Breast epithelium (tissue), 4 donors: ENCODE measurements around the gene DGCR8. TPM values are rescaled to one million over a fixed set of nuclear protein-coding genes. Genes with fewer than 3 reads are reported as not detected.

Experiments
- DNase-seq, 2 donors: peaks; one replicate each; pipeline ENCODE4 v3.0.0-alpha.2; 2019; ENCODE audit warnings: low spot score in 2 of 2
- H3K27ac ChIP-seq, 2 donors: fragments of 200-600 bp; sonication (generic) in 1 of 2; one replicate each; pipeline ENCODE4 v1.5.1; 2016 to 2019; ENCODE audit warnings: mild to moderate bottlenecking in 1 of 2
- H3K27me3 ChIP-seq, 2 donors: fragments of 200-600 bp; sonication (generic) in 1 of 2; one replicate each; pipeline versions ENCODE4 v1.5.1 to v1.6.0; 2017 to 2019; ENCODE audit warnings: control low read depth in 1 of 2, mild to moderate bottlenecking in 1 of 2
- H3K36me3 ChIP-seq: fragments of 200-600 bp; one replicate; pipeline ENCODE4 v1.5.1; 2019
- H3K4me1 ChIP-seq, 2 donors: fragments of 200-600 bp; sonication (generic); one replicate each; pipeline ENCODE4 v1.5.1; 2016 to 2019; ENCODE audit warnings: control low read depth in 1 of 2
- H3K4me3 ChIP-seq, 3 donors: fragments of 200-600 bp; sonication (generic); 1 replicate in 2 of 3; 2 replicates in 1 of 3; pipeline ENCODE4 v1.5.1; 2016 to 2019; ENCODE audit warnings: mild to moderate bottlenecking in 3 of 3, moderate library complexity in 2 of 3
- H3K9me3 ChIP-seq, 2 donors: fragments of 200-600 bp; sonication (generic) in 1 of 2; one replicate each; pipeline ENCODE4 v1.5.1; 2016 to 2019; ENCODE audit warnings: control low read depth in 1 of 2
- CTCF ChIP-seq, 3 donors: fragments of 450-650 bp; IDR thresholded peaks; one replicate each; pipeline ENCODE4 v1.5.1; 2016 to 2017; ENCODE audit warnings: antibody characterized with exemption in 3 of 3, mild to moderate bottlenecking in 3 of 3, moderate library complexity in 3 of 3
- POLR2A ChIP-seq: fragments of 450-650 bp; IDR thresholded peaks from one replicate; pipeline ENCODE4 v1.6.1; 2016; ENCODE audit warnings: antibody characterized with exemption, mild to moderate bottlenecking, moderate library complexity
- POLR2AphosphoS5 ChIP-seq, 3 donors: sonication (generic); formaldehyde crosslinking; IDR thresholded peaks; one replicate each; pipeline ENCODE4 v1.6.1; 2017; ENCODE audit warnings: antibody characterized with exemption in 3 of 3
- intact Hi-C: fragments of 100-400 bp; cut with DNase I; formaldehyde crosslinking; loops from one replicate; pipeline ENCODE4 v1.15.1; 2023; ENCODE audit warnings: low total_unique reads
- total RNA-seq, 3 donors: library from RNA; depleted of rRNA; stranded (reverse); fragments of >200 nt; gene quantifications; one replicate each; pipeline ENCODE4 v1.1.0, GENCODE V29; 2016

The DGCR8 gene
- 10 to 100 TPM; 18.4 to 34.7 (median 29.0) TPM for total RNA-seq

GRCh38 chr22:20079745-20080444 lies at the start of gene DGCR8:
DGCR8 (plus strand) TSS chr22:20080241; CDS start chr22:20085964, 5,723 bp downstream.
- Histone ChIP-seq H3K36me3 (no peaks in the 10 kb centered on the region), H3K4me1 (peaks cover 4 to 9% of the 10 kb centered on the region in 2 donors), H3K27ac (peak within 1 kb of the TSS; percentile 90 to 96), H3K4me3 (peak within 1 kb of the TSS; percentile 72 to 84 (median 81)), H3K9me3 (no peaks in the 10 kb centered on the region), H3K27me3 (no peaks in the 10 kb centered on the region)
- peak; percentile 90 to 92 for DNase-seq
- no peak for TF ChIP-seq CTCF (IDR thresholded peaks at IDR 0.05)
- peak; percentile 66 to 83 (median 77) for TF ChIP-seq POLR2AphosphoS5 (IDR thresholded peaks at IDR 0.05)
- intact Hi-C loops, result no loop called here

GRCh38 chr22:20031732-20032406 lies 48.2 kb upstream of the DGCR8 start:
- H3K4me3 ChIP-seq, result no peak overlapping the region

GRCh38 chr22:20032407-20032991 lies 47.5 kb upstream of the DGCR8 start:
- DNase-seq, result no peak
- Histone ChIP-seq H3K36me3 (no peaks in the 10 kb centered on the region), H3K9me3 (no peaks in the 10 kb centered on the region), H3K27me3 (no peaks in the 10 kb centered on the region), H3K27ac (no peak overlapping the region), H3K4me1 (peaks cover 0 to 6% of the 10 kb centered on the region in 2 donors), H3K4me3 (no peak overlapping the region)
- intact Hi-C loops, result no loop called here
- TF ChIP-seq CTCF (IDR thresholded peaks at IDR 0.05) (no peak), POLR2AphosphoS5 (IDR thresholded peaks at IDR 0.05) (no peak), POLR2A (no peak)

More at GRCh38 chr22:20031732-20032406, 48.2 kb upstream of the DGCR8 start:
- Histone ChIP-seq H3K9me3 (no peaks in the 10 kb centered on the region), H3K27me3 (no peaks in the 10 kb centered on the region), H3K27ac (no peak overlapping the region), H3K4me1 (peaks cover 0 to 6% of the 10 kb centered on the region in 2 donors), H3K36me3 (no peaks in the 10 kb centered on the region)
- no peak for TF ChIP-seq POLR2AphosphoS5 (IDR thresholded peaks at IDR 0.05)
- intact Hi-C loops, result no loop called here
- DNase-seq, result no peak

- H3K27ac ChIP-seq, result no peak overlapping the region
- intact Hi-C loops, result no loop called here
These were observed 46.9 kb upstream of the DGCR8 start for GRCh38 chr22:20033045-20033706.

More at GRCh38 chr22:20033045-20033706, 46.9 kb upstream of the DGCR8 start:
- no peak for TF ChIP-seq POLR2AphosphoS5 (IDR thresholded peaks at IDR 0.05)
- no peak for TF ChIP-seq POLR2A
- no peak for TF ChIP-seq CTCF (IDR thresholded peaks at IDR 0.05)
- peaks cover 0 to 6% of the 10 kb centered on the region in 2 donors for H3K4me1 ChIP-seq
- DNase-seq, result no peak
- no peaks in the 10 kb centered on the region for H3K9me3 ChIP-seq
- H3K4me3 ChIP-seq, result peak overlapping the region in 1 of 3 donors; percentile 5
- H3K36me3 ChIP-seq, result no peaks in the 10 kb centered on the region
- no peaks in the 10 kb centered on the region for H3K27me3 ChIP-seq
